GM18861 (cell line): ENCODE data around the gene PMP22.

Experiments
- ATAC-seq: cut with Tn5 transposase; IDR thresholded peaks from one replicate; pipeline ENCODE4 v1.9.1; 2021; ENCODE audit not compliant: unreplicated experiment

PMP22 gene

DNA sequence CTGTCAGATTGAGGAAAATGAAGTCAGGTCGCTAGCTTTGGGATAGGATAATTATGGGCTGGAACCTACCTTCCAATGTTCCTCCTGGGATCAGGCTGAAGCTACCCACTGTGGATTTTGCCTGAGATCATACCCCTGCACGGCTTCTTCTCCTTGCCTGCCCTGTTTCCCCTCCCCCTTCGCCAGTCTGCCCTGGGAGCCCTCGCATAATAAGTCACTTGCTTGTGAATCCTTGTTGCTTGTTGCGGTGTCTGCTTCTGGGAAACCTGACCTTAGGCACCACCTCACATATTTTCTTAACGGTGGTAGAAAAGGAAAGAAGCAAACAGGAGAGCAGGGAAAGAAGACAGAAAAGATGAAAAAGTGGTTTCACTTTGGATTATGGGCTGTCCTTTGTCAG lies 13.3 kb upstream of the PMP22 start:
- ATAC-seq: no peak

DNA sequence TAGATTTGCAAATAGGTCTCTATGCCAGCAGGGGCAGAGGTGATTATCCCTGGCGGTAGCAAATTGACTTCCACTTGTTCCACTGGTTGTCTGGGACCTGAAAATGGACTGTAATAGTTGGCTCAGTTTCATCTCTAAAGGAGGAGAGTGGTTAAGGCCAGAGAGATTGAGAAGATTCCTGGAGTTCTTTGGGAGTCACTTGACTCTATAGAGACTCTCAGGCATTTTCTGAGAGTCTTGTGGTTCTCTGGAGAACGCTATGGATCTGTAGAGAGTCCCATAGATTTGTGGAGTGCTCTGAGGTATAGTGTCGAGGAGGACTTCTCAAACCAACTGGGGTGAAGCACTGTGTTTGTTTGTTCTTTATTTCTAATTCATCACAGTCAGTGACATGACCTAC lies 8.9 kb upstream of the PMP22 start:
- ATAC-seq: no peak

DNA sequence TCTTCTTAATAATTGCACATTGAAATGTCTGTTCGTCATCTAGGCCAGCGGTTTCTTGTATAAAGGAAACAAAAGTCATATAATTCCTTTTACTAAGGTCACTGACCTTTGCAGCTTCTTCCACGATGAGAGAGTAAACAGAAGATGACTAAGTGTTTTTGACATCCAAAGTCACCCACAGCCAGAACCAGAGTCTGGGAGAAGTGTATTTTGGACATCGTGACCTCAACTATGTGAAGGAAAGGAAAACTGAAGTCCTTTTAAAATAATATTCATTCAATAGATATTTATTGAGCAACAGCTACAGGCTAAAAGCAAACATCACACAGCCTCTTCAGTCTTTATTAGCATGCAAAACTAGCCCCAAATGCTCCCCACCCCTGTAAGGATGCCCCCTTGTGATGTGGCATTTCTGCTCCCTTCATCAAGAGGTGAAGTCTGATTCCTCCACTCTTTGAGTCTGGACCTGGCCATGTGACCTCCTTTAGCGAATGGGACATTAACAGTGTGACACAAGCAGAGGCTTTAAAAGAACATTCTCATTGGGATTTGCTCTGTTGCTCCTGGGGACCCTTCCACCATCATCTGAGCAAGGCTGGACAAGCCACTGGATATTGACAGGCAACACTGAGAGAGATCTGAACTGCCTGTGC lies 8.1 kb upstream of the PMP22 start:
- no peak for ATAC-seq

DNA sequence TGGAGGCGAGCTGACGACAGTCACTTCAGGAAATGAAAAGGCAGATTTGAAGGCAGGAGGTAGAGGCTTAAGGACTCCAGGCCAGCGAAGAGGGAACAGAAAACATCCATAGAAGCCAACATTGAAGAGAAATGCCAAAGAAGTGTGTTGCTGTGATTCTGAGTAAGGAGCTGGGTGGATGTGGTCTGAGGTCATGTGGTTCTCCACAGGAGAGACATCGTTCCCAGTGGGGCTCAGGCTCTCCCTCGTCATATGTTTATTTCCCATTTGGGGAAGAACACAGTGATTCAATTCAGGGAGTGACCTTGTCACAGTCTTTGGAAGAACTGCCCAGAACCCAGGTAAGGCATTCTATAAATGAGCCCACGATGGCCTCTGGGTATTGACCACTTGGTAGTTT lies 6.6 kb upstream of the PMP22 start:
- no peak for ATAC-seq

DNA sequence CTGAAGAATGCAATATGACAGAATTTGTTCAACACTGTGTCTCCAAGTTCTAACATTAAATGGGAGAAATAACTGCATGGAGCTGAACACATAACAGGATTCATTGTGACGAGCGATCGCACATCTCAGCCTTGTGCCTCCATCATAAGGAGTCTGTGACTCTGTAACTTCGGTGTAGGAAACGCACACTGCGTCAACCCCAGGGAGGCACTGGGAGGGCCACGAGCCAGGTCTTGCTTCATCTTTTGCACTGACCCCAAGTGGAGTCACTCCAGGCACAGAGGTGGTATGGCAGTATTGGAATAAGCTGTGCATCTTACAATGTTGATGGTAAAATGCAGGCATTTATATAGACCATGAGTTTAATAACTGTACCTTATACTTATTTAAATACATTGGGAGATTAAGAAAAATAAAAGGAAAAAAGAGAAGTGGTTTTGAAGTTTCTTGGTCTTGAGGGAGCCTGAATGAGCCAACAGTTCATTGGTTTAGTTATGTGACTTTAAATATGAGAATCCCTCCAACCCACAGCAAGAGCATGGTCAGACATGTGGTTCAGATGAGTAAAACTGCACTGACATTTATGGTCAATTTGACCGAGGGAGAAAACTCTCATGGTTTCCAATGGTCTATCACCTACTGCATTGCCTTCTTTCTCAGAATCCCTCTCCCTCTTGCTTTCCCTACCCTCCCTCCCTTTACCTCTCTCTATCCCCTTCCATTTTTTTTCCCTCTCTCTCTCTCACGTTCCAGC lies 5.7 kb upstream of the PMP22 start:
- no peak for ATAC-seq

DNA sequence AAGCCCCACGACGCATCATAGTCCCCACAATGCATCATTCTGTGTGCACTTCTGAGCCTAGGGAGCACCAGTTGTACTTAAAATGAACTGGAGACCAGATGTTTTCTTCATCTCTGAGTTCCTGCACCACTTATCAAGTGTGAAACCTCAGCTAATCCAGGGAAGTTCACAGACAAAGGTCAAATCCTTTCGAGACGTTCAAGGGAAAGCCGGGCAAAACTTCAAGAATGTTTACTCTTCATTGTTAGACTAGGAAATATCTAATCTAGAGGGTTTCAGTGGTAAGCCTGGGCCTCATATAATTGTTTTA lies 4.6 kb upstream of the PMP22 start:
- no peak for ATAC-seq

DNA sequence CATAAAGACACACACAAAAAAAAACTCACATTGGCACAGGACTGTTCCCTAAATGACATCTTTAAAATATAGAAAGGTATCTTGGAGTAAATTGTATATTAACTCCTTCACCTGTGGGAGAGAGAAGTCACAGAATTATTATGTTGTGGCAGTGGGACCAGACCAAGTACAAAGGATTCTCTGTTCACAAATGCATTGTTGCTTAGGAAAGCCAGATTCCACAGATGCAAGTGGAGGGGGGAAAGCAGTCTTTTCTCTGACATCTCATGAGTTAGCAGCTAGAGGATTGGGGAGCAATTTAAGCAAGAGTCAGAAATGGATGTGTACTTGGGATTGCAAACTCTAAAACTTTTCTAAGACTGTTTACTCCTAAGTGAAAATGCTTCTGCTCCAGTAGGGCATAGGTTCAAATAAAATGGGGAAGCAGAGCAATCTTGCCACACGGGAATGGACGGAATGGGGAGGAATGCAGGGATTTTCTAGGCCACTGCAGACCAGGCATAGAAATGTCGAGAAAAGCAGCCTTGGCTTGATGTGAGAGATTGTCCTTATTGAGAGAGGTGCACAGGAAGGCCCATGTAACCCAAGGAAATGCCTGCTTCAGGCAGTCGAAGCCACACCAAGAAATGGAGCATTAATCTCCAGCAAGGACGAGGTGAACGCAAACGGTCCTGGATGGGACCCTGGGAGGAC lies 4.1 kb upstream of the PMP22 start:
- ATAC-seq: no peak

DNA sequence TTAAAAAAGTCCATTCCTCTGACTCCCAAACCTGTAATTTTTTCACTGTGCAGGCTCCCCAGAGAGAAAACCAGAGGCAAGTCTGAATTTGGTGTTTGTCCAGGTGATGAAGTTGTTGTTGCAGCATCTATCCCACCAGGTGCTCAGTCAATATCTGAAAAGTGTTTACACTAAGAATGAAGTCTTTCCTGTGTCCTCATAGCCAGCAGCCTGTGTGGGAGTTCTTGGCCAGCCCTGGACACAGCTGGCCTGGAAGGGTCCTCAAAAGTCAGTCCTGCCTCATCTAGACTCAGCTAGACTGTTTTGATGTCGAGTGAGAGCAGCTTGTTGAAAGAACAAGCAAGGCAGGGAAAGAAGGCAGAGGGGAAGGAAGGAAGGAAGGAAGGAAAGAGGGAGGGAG lies 3.3 kb upstream of the PMP22 start:
- no peak for ATAC-seq

DNA sequence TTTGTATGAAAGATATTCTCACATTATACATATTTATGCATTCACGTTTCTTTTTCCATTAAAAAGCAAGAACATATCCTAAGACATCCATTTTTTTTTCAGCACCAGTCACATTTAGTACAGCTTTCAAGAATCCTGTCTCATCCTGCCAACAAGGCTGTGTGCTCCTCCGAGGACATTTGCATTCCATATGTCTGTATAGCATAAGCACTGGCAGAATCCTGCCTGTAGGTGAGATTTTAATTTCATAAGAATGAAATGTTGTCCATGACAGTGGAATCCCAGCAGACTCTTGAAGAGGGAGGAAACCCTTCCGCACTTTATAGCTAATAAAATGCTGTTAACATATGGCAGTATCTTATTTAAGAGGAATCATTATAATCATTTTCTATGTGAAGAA lies 2.9 kb upstream of the PMP22 start:
- no peak for ATAC-seq

DNA sequence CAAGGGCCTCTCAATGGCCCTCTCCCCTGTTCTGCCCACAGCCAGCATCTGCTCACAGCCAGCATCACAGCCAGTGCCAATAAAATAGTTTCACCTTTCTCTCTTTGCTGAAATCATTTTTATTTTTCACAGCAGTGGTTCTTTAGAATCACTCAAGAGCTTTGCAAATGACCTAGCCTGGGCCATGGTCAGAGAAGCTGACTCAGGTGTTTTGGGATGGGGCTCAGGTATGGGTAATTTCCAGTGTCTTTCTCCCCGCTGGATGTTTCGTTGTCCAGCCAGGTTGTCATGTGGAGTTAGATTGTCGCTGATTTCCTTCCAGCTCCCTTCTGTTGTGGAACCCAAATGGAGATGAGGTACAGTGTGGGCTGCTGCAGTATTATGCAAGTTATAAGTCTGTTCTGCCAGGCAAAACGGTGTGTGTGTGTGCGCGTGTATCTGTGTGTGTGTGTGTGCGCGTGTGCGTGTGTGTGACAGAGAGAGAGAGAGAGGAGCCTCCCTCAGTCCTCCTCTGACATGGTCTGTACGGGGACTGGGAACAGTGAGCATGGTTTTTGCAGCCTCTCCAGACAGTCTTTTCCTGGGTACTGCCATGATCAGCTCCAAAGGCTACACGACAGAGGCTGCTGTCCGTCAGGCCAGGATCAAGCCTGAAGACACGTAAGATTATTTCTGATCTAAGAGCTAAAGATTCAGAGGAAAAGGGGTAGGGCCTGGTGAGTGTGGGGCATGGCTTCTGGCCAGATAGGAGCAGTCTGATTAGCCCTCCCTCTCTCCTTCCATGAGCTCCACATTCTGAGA lies 1.4 kb upstream of the PMP22 start:
- no peak for ATAC-seq

DNA sequence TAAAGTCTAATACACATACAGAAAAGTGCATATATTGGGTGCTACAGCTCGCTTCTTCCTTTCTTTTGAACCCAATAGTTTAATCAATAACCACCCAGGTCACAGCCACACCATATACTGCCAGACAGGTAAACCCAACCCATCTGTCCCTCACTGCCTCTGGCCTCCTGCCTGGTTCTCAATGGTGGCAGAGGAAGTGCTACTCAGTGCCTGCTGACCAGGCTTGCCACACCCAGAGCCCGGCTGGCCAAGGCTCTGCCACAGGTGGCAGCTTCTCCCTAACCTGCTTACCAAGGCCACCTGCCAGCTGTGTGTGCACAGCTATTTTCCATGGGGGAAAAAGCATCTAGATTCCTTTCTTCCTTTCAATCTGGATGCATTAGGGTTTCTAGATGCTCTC lies 584 bp downstream of the PMP22 start:
- ATAC-seq: no peak

DNA sequence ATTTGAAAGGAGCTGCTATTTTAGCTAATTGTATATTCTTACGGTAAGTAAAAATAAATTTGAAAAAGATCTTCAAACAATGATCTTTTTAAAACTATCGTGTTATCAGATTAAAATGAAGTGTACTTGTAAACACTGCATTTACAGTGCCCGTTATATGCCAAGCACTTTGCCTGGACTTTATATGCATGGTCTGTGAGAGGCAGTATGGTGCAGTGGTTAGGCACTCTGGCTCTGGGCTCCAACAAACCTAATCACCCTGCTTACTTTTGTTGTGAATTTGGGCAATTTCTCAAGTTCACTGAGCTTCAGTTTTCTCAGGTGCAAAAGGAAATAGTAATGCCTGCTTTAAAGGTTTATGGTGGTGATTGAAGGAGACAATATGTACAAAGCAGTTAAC lies 1.4 kb downstream of the PMP22 start:
- ATAC-seq: no peak

DNA sequence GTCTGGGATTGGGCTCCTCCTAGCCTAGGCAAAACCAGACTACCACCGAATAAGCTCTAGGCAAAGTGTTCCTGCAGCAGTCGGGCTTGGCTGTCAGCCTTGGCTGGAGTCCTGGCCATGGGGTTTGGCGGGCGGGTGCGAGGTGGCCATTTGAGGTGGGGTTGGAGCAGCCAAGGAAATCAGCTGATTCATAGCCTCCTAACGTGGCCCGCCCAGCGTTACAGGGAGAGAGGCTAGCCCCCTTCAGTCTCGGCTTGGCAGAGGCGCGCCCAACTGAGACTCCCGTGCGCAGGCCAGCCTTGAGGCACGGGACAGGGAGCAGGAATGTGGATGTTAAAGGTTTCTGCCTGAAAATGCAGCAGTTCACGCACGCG lies 1.9 kb downstream of the PMP22 start:
- no peak for ATAC-seq

DNA sequence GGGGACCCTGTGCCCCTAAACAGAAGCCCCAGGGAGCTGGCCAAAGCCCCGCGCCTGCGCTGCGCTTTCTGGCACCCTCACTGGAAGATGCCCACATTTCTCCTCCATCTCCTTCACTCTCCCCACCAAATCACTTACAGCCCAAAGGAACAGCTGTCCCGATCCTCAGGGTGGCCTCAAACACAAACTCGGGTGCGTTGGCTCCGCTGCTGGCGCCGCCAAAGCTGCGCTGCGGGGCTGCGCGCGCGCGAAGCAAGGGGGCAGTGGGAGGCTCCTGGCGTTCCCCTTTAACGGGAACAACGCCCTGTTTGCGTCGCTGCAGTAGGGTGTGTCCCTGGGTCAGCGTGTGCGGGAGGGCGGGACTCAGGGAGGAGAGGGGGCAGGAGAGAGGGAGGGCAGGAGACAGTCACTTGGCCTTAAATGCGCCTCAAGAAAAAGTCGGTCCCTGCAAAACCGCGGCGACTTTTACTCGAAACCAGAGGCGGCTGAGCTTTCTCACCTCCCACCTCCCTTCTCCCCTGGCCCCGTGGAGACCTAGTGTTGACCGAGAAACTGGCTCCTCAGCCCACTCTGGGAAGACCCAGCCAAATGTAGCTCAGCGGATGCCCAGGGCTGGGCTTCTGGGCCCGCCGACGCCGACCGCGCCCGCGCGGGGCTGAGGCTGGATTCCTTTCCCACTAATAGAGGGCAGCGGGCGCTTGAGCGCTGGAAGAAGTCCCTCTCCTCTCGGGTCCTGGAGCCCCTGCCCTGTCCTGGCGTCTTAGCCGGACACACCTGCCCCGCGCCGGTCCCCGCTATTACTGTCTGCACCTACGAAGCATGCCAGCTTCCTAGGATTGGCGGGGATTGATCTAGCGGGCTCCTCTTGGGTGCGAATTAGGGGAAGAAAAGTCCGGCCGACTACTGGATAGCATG lies 2.6 kb downstream of the PMP22 start:
- no peak for ATAC-seq

DNA sequence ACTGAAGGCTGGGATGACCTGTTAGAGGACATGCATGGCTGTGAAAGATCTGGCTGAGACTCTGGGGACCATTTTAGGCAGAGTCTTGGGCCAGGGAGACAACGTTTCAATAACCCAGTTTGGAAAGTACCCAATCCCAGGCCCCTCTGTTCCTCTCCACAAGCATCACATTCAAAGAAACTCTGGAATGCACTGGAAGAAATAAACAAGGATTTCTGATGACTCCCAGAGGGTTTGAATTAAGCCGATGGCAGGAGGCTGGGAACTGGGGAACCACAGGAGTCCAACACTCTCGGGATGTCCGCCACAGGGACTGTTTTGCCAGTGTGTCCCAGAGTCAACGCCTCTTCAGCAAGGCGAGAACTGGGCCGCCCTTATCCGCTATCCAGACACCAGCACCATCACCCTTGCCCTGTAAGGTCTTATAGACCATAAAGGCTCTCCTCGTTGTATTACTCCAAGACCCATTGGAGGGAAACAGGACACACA lies 3.3 kb downstream of the PMP22 start:
- ATAC-seq: no peak

DNA sequence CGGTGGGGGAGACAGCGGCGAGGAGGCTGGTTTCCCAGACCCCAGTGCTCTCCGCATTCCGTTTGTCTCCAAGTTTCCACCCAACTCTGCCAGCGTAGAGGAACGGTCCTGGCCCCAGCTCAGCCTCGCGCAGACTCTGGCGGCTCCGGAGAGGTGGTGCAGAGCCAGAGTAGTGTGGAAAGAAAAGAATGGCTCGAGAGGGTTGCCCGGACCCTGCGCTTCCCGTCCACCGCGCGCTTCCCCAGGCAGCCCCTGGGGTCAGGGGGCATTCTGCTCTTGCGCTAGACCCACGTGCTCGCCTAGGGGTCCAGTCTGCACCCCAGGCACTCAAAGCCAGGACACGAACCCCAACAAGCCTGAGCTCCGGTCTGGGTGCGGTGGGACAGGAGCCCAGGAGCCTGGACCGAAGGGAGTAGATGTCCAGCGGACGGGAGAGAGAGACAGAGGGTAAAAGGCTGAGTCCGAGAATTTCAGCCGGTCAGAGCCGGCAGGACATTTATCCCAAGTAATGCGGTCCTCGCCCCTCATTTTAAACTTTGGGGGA lies 3.8 kb downstream of the PMP22 start:
- ATAC-seq: no peak

DNA sequence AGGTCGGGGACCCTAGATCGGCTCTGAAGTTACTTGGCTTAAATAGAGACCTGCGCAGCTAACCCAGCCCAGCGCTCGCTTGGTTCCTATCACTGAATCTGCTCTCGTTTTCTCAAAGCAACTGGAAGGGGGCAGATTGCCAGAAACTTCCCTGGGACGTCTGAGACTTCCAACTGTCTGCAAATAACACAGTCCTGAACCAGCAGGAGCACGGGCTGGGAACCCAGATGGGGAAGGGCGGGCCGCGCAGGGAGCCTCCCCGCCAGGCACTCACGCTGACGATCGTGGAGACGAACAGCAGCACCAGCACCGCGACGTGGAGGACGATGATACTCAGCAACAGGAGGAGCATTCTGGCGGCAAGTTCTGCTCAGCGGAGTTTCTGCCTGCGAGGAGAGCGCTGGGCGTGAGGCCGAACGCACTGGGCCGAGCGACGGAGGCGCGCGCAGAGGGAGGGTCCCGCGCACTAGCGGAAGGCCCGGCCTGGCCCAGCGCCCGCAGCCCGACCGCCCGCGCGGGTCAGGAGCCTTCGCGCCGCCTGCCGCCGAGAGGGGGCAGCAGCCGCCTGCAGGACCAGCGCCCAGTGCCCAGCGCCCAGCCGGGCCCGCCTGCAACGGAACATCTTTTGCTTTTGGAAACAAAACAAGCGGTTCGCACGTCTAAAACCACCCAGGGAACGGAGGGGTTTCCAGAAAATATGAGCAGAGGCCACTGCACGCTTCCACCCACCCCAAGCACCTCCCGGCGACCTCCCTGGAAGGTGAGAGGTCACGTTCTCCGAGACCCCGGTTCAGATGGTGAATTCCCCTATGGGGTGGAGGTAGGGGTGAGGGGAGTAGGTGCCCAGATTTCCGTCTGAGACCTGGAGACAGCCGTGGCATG lies 4.5 kb downstream of the PMP22 start:
- no peak for ATAC-seq

DNA sequence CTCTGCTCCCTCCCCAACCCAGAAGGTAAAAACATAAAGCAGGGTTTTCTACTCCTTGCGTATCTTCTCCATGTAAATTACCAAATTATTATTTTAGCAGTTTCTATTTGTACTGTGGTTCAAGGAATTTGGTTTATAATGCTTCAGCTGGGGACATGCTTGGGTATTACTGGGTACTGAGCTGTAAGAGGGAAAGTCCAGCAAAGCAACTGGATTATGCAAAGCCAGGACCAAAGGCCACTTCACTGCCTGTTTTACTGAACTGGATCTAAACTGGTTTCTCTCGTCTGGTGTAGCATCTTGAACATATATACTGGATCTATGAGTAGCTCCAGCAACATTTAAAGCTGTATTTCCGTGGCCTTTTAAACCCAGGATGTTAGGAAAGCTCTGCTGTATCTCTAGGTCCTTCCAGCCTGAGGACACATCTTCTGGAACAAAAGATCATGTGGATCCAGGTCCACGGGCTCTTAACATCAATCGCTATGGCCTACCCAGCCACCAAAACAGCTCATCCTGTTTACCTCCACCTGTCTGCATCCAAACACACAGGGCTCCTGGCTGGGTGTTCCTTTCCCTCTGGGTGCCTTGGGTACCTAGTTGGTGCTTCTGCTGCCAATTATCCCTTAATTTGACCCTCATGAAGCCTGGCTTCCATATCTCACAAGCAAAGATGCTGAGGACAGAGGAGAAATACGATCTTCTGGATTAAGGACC lies 7.2 kb downstream of the PMP22 start:
- ATAC-seq: no peak
